GM18907 (cell line): ENCODE measurements around the gene LIPM.
A peak's percentile ranks its signal among the peaks of the same experiment; 100 is the strongest.

Experiments used
- ATAC-seq: cut with Tn5 transposase; IDR thresholded peaks from one replicate; pipeline ENCODE4 v1.9.1; 2021; ENCODE audit warnings: mild to moderate bottlenecking, moderate library complexity; ENCODE audit not compliant: unreplicated experiment

Gene LIPM

GRCh38 chr10:88800152-88801125 lies 2.1 kb upstream of the LIPM start:
- ATAC-seq: no peak

- no peak for ATAC-seq
Measured at GRCh38 chr10:88803641-88804040, 1.1 kb downstream of the LIPM start.

- ATAC-seq: no peak
Measured at GRCh38 chr10:88804083-88804812, 1.7 kb downstream of the LIPM start.

- ATAC-seq: no peak
Measured at GRCh38 chr10:88805361-88805760, 2.8 kb downstream of the LIPM start.

- no peak for ATAC-seq
Measured at GRCh38 chr10:88805924-88806323, 3.4 kb downstream of the LIPM start.

GRCh38 chr10:88809621-88810020 lies 7.1 kb downstream of the LIPM start:
- no peak for ATAC-seq

GRCh38 chr10:88810196-88810961 lies 7.8 kb downstream of the LIPM start:
- peak; percentile 60 for ATAC-seq

GRCh38 chr10:88813200-88813599 lies 10.7 kb downstream of the LIPM start:
- ATAC-seq: no peak

GRCh38 chr10:88819290-88819689 lies 16.8 kb downstream of the LIPM start:
- no peak for ATAC-seq

- no peak for ATAC-seq
Measured at GRCh38 chr10:88820748-88821401, 18.3 kb downstream of the LIPM start.

GRCh38 chr10:88826388-88826787 lies 23.9 kb downstream of the LIPM start:
- ATAC-seq: no peak

GRCh38 chr10:88827671-88828070 lies 25.1 kb downstream of the LIPM start:
- no peak for ATAC-seq

GRCh38 chr10:88828310-88828709 lies 25.8 kb downstream of the LIPM start:
- no peak for ATAC-seq

- ATAC-seq: no peak
Measured at GRCh38 chr10:88830643-88831268, 28.2 kb downstream of the LIPM start.

GRCh38 chr10:88831709-88832108 lies 29.2 kb downstream of the LIPM start:
- no peak for ATAC-seq

GRCh38 chr10:88832376-88832775 lies 29.8 kb downstream of the LIPM start:
- ATAC-seq: no peak

- no peak for ATAC-seq
Measured at GRCh38 chr10:88833156-88833555, 30.6 kb downstream of the LIPM start.

GRCh38 chr10:88833723-88834122 lies 31.2 kb downstream of the LIPM start:
- ATAC-seq: no peak

GRCh38 chr10:88835096-88835909 lies 32.8 kb downstream of the LIPM start:
- ATAC-seq: peak; percentile 76

- ATAC-seq: peak; percentile 6
Measured at GRCh38 chr10:88835910-88836221, 33.3 kb downstream of the LIPM start.
